Transverse colon (tissue), 3 donors: ENCODE measurements around the gene ATP8A1.

Source experiments
- EP300 ChIP-seq: sonication (generic); formaldehyde crosslinking; IDR thresholded peaks from one replicate; pipeline ENCODE4 v1.6.1; 2017; ENCODE audit warnings: antibody characterized with exemption, low read depth
- TF ChIP-seq, protein P1 (sequence below), 5 experiments: fragments of 200-600 bp in 3 of 5; fragments of 450-650 bp in 2 of 5; sonication (generic) in 3 of 5; IDR thresholded peaks; 1 replicate in 2 of 5; 2 replicates in 3 of 5; pipeline ENCODE4 v1.5.1; 2016 to 2017; ENCODE audit warnings: antibody characterized with exemption in 5 of 5, inconsistent platforms in 3 of 5, mild to moderate bottlenecking in 2 of 5, moderate library complexity in 1 of 5

DNA sequence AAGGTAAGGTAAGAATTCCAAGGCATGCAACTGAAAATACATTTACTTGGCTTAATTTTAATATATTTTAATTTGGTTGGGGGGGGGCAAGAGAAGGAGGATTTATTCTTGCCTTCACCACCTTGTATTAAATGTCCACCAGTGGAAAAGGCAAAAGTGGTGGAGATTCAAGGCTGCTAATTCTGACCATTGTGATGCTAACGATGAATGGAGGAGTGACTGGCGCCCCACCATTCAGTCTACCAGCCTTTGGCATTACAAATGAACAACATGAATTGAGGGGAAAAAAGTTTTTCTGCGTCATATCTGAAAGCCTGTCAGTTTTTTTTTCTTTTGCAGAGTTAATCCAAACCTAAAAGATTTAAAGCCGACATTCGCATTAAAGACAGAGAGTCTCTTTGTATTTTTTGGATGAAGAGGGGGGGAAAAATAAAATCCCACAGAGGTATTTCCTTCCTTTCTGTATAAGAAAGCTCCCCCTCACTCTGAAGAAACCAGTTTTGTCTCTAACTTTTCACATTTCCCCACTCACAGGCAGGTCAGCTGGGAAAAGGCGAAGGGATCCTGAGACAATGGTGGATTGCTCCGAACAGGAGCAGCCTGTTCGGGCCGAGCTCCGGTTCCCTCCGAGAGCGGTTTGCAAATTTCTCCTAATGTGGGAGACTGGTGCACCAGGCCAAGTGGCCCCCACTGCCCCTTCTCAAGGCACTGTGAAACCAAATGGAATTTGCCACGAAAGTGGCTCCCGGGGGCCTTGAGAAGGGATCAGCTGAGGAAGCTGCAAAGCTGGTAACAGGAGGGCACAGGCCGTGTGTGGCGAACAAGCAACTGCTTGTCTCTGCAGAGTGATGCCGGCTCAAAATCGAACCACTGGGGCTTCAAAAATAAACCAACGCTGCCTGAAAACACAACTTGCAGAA is 231.5 kb downstream of the ATP8A1 start:
- TF ChIP-seq, protein P1, sequence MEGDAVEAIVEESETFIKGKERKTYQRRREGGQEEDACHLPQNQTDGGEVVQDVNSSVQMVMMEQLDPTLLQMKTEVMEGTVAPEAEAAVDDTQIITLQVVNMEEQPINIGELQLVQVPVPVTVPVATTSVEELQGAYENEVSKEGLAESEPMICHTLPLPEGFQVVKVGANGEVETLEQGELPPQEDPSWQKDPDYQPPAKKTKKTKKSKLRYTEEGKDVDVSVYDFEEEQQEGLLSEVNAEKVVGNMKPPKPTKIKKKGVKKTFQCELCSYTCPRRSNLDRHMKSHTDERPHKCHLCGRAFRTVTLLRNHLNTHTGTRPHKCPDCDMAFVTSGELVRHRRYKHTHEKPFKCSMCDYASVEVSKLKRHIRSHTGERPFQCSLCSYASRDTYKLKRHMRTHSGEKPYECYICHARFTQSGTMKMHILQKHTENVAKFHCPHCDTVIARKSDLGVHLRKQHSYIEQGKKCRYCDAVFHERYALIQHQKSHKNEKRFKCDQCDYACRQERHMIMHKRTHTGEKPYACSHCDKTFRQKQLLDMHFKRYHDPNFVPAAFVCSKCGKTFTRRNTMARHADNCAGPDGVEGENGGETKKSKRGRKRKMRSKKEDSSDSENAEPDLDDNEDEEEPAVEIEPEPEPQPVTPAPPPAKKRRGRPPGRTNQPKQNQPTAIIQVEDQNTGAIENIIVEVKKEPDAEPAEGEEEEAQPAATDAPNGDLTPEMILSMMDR (IDR thresholded peaks at IDR 0.05) = no peak
- TF ChIP-seq EP300 = no peak
